IMR-90 (cell line): ENCODE results near the gene ITGB5. TPM values are rescaled to one million over a fixed set of nuclear protein-coding genes. Genes with fewer than 3 reads are reported as not detected.

Source experiments
- ATAC-seq: fragments of 200-7000 bp; cut with Tn5 transposase; 2 replicates; pipeline ENCODE4 v1.9.1; 2020; ENCODE audit warnings: low read depth, mild to moderate bottlenecking, moderate library complexity
- BruUV-seq: library from RNA; stranded (reverse); fragments of 400-500 nt; replicated peaks from 2 replicates; lab custom pipeline; 2021; lab: Mats Ljungman, UMichigan
- CTCF ChIA-PET: fragments of 300-600 bp; formaldehyde crosslinking; extraction: SDS; loops from one replicate; lab custom pipeline; 2021; ENCODE audit warnings: antibody characterized with exemption; lab: Yijun Ruan, JAX
- POLR2A ChIA-PET: fragments of 300-600 bp; sonication (Branson Sonifier 250); formaldehyde crosslinking; loops from one replicate; lab custom pipeline; 2022; ENCODE audit warnings: antibody characterized with exemption; ENCODE audit not compliant: unreplicated experiment; lab: Charles Lee
- DNase-seq: peaks from one replicate; pipeline ENCODE4 v3.0.0; 2013
- H2AFZ ChIP-seq: replicated peaks from 2 replicates; pipeline ENCODE3; 2013; ENCODE audit warnings: low read length, mild to moderate bottlenecking; ENCODE audit not compliant: poor library complexity
- H2AK5ac ChIP-seq: 2 replicates; pipeline ENCODE4 v1.6.1; 2013; ENCODE audit warnings: low read depth, low read length, inconsistent platforms
- H2AK9ac ChIP-seq: replicated peaks from 2 replicates; pipeline ENCODE3; 2013; ENCODE audit warnings: mild to moderate bottlenecking, low read depth, low read length, moderate library complexity; ENCODE audit not compliant: poor library complexity
- H2BK120ac ChIP-seq: 2 replicates; pipeline ENCODE4 v1.6.1; 2013; ENCODE audit warnings: low read depth, low read length, inconsistent platforms
- H2BK15ac ChIP-seq: 3 replicates; pipeline ENCODE4 v1.6.1; 2013; ENCODE audit warnings: low read depth, low read length, inconsistent platforms
- H2BK20ac ChIP-seq: 2 replicates; pipeline ENCODE4 v1.6.1; 2013; ENCODE audit warnings: low read depth, mild to moderate bottlenecking, inconsistent platforms, low read length, moderate library complexity
- H2BK5ac ChIP-seq: 2 replicates; pipeline ENCODE4 v1.6.1; 2013; ENCODE audit warnings: mild to moderate bottlenecking, low read depth, low read length, inconsistent platforms; ENCODE audit not compliant: poor library complexity, severe bottlenecking
- H3K14ac ChIP-seq: replicated peaks from 2 replicates; pipeline ENCODE4 v1.6.1; 2013; ENCODE audit warnings: low read depth, low read length, inconsistent platforms
- H3K18ac ChIP-seq: 2 replicates; pipeline ENCODE4 v1.6.1; 2013; ENCODE audit warnings: low read depth, low read length, control low read depth
- H3K23ac ChIP-seq: 2 replicates; pipeline ENCODE4 v1.6.1; 2013; ENCODE audit warnings: low read depth, low read length, inconsistent platforms
- H3K27ac ChIP-seq: 2 replicates; pipeline ENCODE4 v1.5.1; 2013; ENCODE audit warnings: mild to moderate bottlenecking, control low read depth, low read length; ENCODE audit not compliant: insufficient read depth
- H3K27me3 ChIP-seq: 2 replicates; pipeline ENCODE4 v1.6.1; 2013; ENCODE audit warnings: low read length; ENCODE audit not compliant: control insufficient read depth, insufficient read depth
- H3K36me3 ChIP-seq: 2 replicates; pipeline ENCODE4 v1.6.1; 2013; ENCODE audit warnings: low read length, mixed read lengths; ENCODE audit not compliant: control insufficient read depth, insufficient read depth
- H3K4ac ChIP-seq: 2 replicates; pipeline ENCODE4 v1.6.1; 2013; ENCODE audit warnings: low read depth, low read length, inconsistent platforms
- H3K4me1 ChIP-seq: 2 replicates; pipeline ENCODE4 v1.6.1; 2013; ENCODE audit warnings: low read length, mixed read lengths; ENCODE audit not compliant: control insufficient read depth, insufficient read depth
- H3K4me2 ChIP-seq: 2 replicates; pipeline ENCODE4 v1.6.1; 2013; ENCODE audit warnings: low read depth, mild to moderate bottlenecking, control low read depth, low read length, moderate library complexity
- H3K4me3 ChIP-seq: 2 replicates; pipeline ENCODE4 v1.5.1; 2013; ENCODE audit warnings: low read depth, mild to moderate bottlenecking, control low read depth, low read length, moderate library complexity; ENCODE audit not compliant: insufficient read depth
- H3K56ac ChIP-seq: 2 replicates; pipeline ENCODE4 v1.6.1; 2013; ENCODE audit warnings: low read length, inconsistent platforms; ENCODE audit not compliant: insufficient read depth; ENCODE audit errors: extremely low read depth
- H3K79me1 ChIP-seq, 2 experiments: 2 replicates each; pipeline ENCODE4 v1.6.1; 2013; ENCODE audit warnings: low read length in 2 of 2, inconsistent platforms in 1 of 2, low read depth in 1 of 2
- H3K9ac ChIP-seq: 2 replicates; pipeline ENCODE4 v1.6.1; 2013; ENCODE audit warnings: low read depth, low read length, control low read depth
- H3K9me1 ChIP-seq: 2 replicates; pipeline ENCODE4 v1.6.1; 2013; ENCODE audit warnings: low read length, inconsistent platforms; ENCODE audit not compliant: insufficient read depth
- H3K9me3 ChIP-seq: 2 replicates; pipeline ENCODE4 v1.6.1; 2013; ENCODE audit warnings: low read length; ENCODE audit not compliant: control insufficient read depth, insufficient read depth
- H4K20me1 ChIP-seq: 2 replicates; pipeline ENCODE4 v1.6.1; 2013; ENCODE audit warnings: low read length, inconsistent platforms; ENCODE audit not compliant: insufficient read depth
- H4K5ac ChIP-seq: 2 replicates; pipeline ENCODE4 v1.6.1; 2013; ENCODE audit warnings: mild to moderate bottlenecking, low read depth, low read length, control low read depth
- H4K8ac ChIP-seq, 2 experiments: 2 replicates each; pipeline ENCODE4 v1.6.1; 2013; ENCODE audit warnings: low read depth in 2 of 2, low read length in 2 of 2, control low read depth in 1 of 2, inconsistent platforms in 1 of 2
- H4K91ac ChIP-seq: 2 replicates; pipeline ENCODE4 v1.6.1; 2013; ENCODE audit warnings: low read depth, low read length, inconsistent platforms; ENCODE audit not compliant: insufficient read depth
- BHLHE40 ChIP-seq: fragments of 150-350 bp; IDR thresholded peaks from 2 replicates; pipeline ENCODE4 v1.6.1; 2016; ENCODE audit warnings: mild to moderate bottlenecking, low read depth, low read length
- CEBPB ChIP-seq: IDR thresholded peaks from 2 replicates; pipeline ENCODE4 v1.6.1; 2012; ENCODE audit warnings: low read depth, low read length, improper control_type of control experiment
- CHD1 ChIP-seq: IDR thresholded peaks from 2 replicates; pipeline ENCODE4 v1.6.1; 2012; ENCODE audit warnings: low read depth, low read length, improper control_type of control experiment
- CTCF ChIP-seq: conservative IDR thresholded peaks from 2 replicates; pipeline ENCODE4 v1.5.1; 2012; ENCODE audit warnings: mild to moderate bottlenecking, low read depth, low read length, improper control_type of control experiment
- ELK1 ChIP-seq: fragments of 150-350 bp; IDR thresholded peaks from 2 replicates; pipeline ENCODE4 v1.6.1; 2016; ENCODE audit warnings: low read depth, mild to moderate bottlenecking, low read length, moderate library complexity, borderline replicate concordance
- FOS ChIP-seq: fragments of 150-350 bp; IDR thresholded peaks from 2 replicates; pipeline ENCODE4 v1.6.1; 2016; ENCODE audit warnings: low read depth, low read length
- MAFK ChIP-seq: IDR thresholded peaks from 2 replicates; pipeline ENCODE4 v1.6.1; 2012; ENCODE audit warnings: low read depth, low read length, improper control_type of control experiment
- MAZ ChIP-seq: IDR thresholded peaks from 2 replicates; pipeline ENCODE4 v1.6.1; 2012; ENCODE audit warnings: low read depth, mild to moderate bottlenecking, low read length, improper control_type of control experiment, moderate library complexity, borderline replicate concordance
- MXI1 ChIP-seq: IDR thresholded peaks from 2 replicates; pipeline ENCODE4 v1.6.1; 2012; ENCODE audit warnings: low read depth, mild to moderate bottlenecking, low read length, moderate library complexity, borderline replicate concordance
- NFE2L2 ChIP-seq: fragments of 150-350 bp; IDR thresholded peaks from 2 replicates; pipeline ENCODE4 v1.6.1; 2016; ENCODE audit warnings: low read depth, mild to moderate bottlenecking, low read length
- POLR2A ChIP-seq: IDR thresholded peaks from 2 replicates; pipeline ENCODE4 v1.6.1; 2012; ENCODE audit warnings: mild to moderate bottlenecking, low read depth, low read length
- RAD21 ChIP-seq: IDR thresholded peaks from 2 replicates; pipeline ENCODE4 v1.6.1; 2012; ENCODE audit warnings: low read length, improper control_type of control experiment
- RCOR1 ChIP-seq: IDR thresholded peaks from 2 replicates; pipeline ENCODE4 v1.6.1; 2012; ENCODE audit warnings: mild to moderate bottlenecking, low read length, improper control_type of control experiment; ENCODE audit not compliant: insufficient replicate concordance
- RFX5 ChIP-seq: IDR thresholded peaks from 2 replicates; pipeline ENCODE4 v1.8.0; 2012; ENCODE audit warnings: low read depth, mild to moderate bottlenecking, low read length, moderate library complexity
- SMC3 ChIP-seq: fragments of 150-350 bp; IDR thresholded peaks from 2 replicates; pipeline ENCODE4 v1.6.1; 2016; ENCODE audit warnings: low read depth, mild to moderate bottlenecking, antibody characterized with exemption, low read length, moderate library complexity
- USF2 ChIP-seq: fragments of 150-350 bp; IDR thresholded peaks from 2 replicates; pipeline ENCODE4 v1.6.1; 2017; ENCODE audit warnings: mild to moderate bottlenecking, antibody characterized with exemption, low read length, low read depth
- WGBS, 2 experiments: methylation state at CpG; one replicate each; pipeline versions ENCODE4 v1.1.5 to v1.1.7; 2013; ENCODE audit warnings: missing lambda C conversion rate in 2 of 2; ENCODE audit not compliant: insufficient read length in 1 of 2; ENCODE audit errors: extremely low coverage in 2 of 2; 5-methylcytosine and 5-hydroxymethylcytosine counted together
- dilution Hi-C: fragments of 300-500 bp; cut with HindIII; formaldehyde crosslinking; loops from one replicate; pipeline ENCODE4 v1.14.3; 2018; ENCODE audit warnings: low sequenced_read_pairs; ENCODE audit not compliant: unreplicated experiment
- in situ Hi-C: fragments of 300-500 bp; cut with MboI; formaldehyde crosslinking; loops from 3 replicates; pipeline ENCODE4 v1.14.3; 2019; ENCODE audit warnings: low sequenced_read_pairs, inconsistent platforms, mixed read lengths
- intact Hi-C: fragments of 100-400 bp; cut with micrococcal nuclease; formaldehyde crosslinking; loops from 2 replicates; pipeline ENCODE4 v1.10.0; 2022
- polyA plus RNA-seq, 3 experiments: library from polyadenylated mRNA; depleted of rRNA; stranded (reverse); fragments of >200 nt; gene quantifications; 2 replicates each; pipeline ENCODE4 v1.2.3, GENCODE V29; 2012; ENCODE audit warnings: low replicate concordance in 1 of 3
- total RNA-seq: library from RNA; depleted of rRNA; stranded (reverse); fragments of >200 nt; gene quantifications from 2 replicates; pipeline ENCODE4 v1.2.3, GENCODE V29; 2012

The ITGB5 gene
- total and polyA plus RNA-seq, 2 of the 4 experiments (the other 2 are of a cell fraction) = 85.0 to 101 TPM

GRCh38 chr3:124802061-124802698 is 85.0 kb downstream of the ITGB5 start:
- intact Hi-C loops = no loop called here
- Histone ChIP-seq H2BK120ac (no peak overlapping the region), H2AK5ac (no peak overlapping the region), H4K8ac (peak overlapping the region in 1 of 2 experiments; percentile 37; a peak in 1 of 4 replicates), H3K14ac (peak overlapping the region; percentile 36), H3K9me1 (peaks cover 16% of the 10 kb centered on the region), H3K18ac (no peak overlapping the region), H3K4ac (no peak overlapping the region), H4K20me1 (peaks cover 13% of the 10 kb centered on the region), H3K27ac (no peak overlapping the region), H3K4me2 (no peak overlapping the region), H3K79me1 (peaks cover 0 to 10% of the 10 kb centered on the region in 2 experiments; a peak in 2 of 4 replicates), H3K23ac (no peak overlapping the region), H3K36me3 (peaks cover 10% of the 10 kb centered on the region; the same call in 1 of the 2 replicates), H3K4me3 (no peak overlapping the region), H3K4me1 (peaks cover 8% of the 10 kb centered on the region), H4K91ac (no peak overlapping the region), H2AK9ac (no peak overlapping the region), H3K9ac (no peak overlapping the region), H3K56ac (no peak overlapping the region), H4K5ac (no peak overlapping the region), H2AFZ (no peak overlapping the region), H3K27me3 (no peaks in the 10 kb centered on the region), H3K9me3 (no peaks in the 10 kb centered on the region), H2BK20ac (no peak overlapping the region), H2BK5ac (no peak overlapping the region), H2BK15ac (no peak overlapping the region)
- TF ChIP-seq ELK1 (no peak), CHD1 (no peak), CEBPB (no peak), USF2 (no peak), RCOR1 (no peak), POLR2A (no peak), FOS (no peak), MXI1 (no peak), CTCF (no peak), MAZ (no peak), MAFK (no peak), RFX5 (no peak), BHLHE40 (no peak), RAD21 (no peak), NFE2L2 (no peak), SMC3 (no peak)
- ChIA-PET POLR2A (no interaction called here), CTCF (no interaction called here)
- DNase-seq = no peak
- no TSS peak for BruUV-seq
- no peak for ATAC-seq
- dilution Hi-C loops = no loop called here
- WGBS, 2 experiments = no CpG with 5 or more reads among the region's 8 CpGs
- in situ Hi-C loops = no loop called here
